ENCODE measurements around the gene MRPL51. TPM values are rescaled to one million over a fixed set of nuclear protein-coding genes. Genes with fewer than 3 reads are reported as not detected.

Gene MRPL51
- total and polyA plus RNA-seq, 2 experiments from 2014 or later, result 93.9 to 463 TPM

GRCh38 chr12:6472491-6472890, 20.6 kb downstream of the MRPL51 start:
- Histone ChIP-seq H3K27ac (ENCODE audit: low read depth) (no peak overlapping the region), H3K4me3 (no peak overlapping the region), H3K9me2 (ENCODE audit: insufficient read depth) (peaks cover 5% of the 10 kb centered on the region; the same call in 1 of the 2 replicates), H3K4me1 (ENCODE audit: insufficient read depth) (peaks cover 14% of the 10 kb centered on the region), H3K27me3 (ENCODE audit: insufficient read depth) (no peaks in the 10 kb centered on the region), H3K36me3 (ENCODE audit: insufficient read depth) (no peaks in the 10 kb centered on the region), H3K4me2 (no peak overlapping the region), H2AFZ (no peak overlapping the region), H3K79me2 (replicated peaks; ENCODE audit: insufficient read depth) (peaks cover 22% of the 10 kb centered on the region), H3F3A (replicated peaks; ENCODE audit: low read depth) (peaks cover 13% of the 10 kb centered on the region), H4K20me1 (replicated peaks; ENCODE audit: insufficient read depth) (peaks cover 8% of the 10 kb centered on the region)
- peaks cover 23% of the 10 kb centered on the region for H3K9me3 Mint-ChIP-seq
- H3K4me3 Mint-ChIP-seq, result no peak overlapping the region; the same call in 2 of the 3 replicates
- DNase-seq (ENCODE audit: low spot score), result no peak
- H3K27me3 Mint-ChIP-seq (ENCODE audit: insufficient read depth, low read depth, poor library complexity), result peaks cover 5% of the 10 kb centered on the region
- no peak for TF ChIP-seq REST (IDR thresholded peaks at IDR 0.05; ENCODE audit: unreplicated experiment)
- no peak for TF ChIP-seq JUNB (IDR thresholded peaks at IDR 0.05; ENCODE audit: unreplicated experiment)
- TF ChIP-seq ETS1 (IDR thresholded peaks at IDR 0.05), result no peak
- no peak overlapping the region for H3K27ac Mint-ChIP-seq
- H3K36me3 Mint-ChIP-seq (ENCODE audit: low read depth), result peaks cover 11% of the 10 kb centered on the region
- peaks cover 16% of the 10 kb centered on the region for H3K4me1 Mint-ChIP-seq
- ATAC-seq, result no peak

- Histone ChIP-seq H3K4me2 (no peak overlapping the region), H4K20me1 (replicated peaks; ENCODE audit: insufficient read depth) (peaks cover 8% of the 10 kb centered on the region), H3K27ac (ENCODE audit: low read depth) (no peak overlapping the region), H3K36me3 (ENCODE audit: insufficient read depth) (no peaks in the 10 kb centered on the region), H3K79me2 (replicated peaks; ENCODE audit: insufficient read depth) (peaks cover 22% of the 10 kb centered on the region), H3K9me2 (ENCODE audit: insufficient read depth) (peaks cover 4% of the 10 kb centered on the region; the same call in 1 of the 2 replicates), H2AFZ (no peak overlapping the region; the same call in 1 of the 2 replicates), H3K4me1 (ENCODE audit: insufficient read depth) (peaks cover 14% of the 10 kb centered on the region), H3F3A (replicated peaks; ENCODE audit: low read depth) (peaks cover 13% of the 10 kb centered on the region), H3K4me3 (no peak overlapping the region), H3K27me3 (ENCODE audit: insufficient read depth) (no peaks in the 10 kb centered on the region)
- H3K9me3 Mint-ChIP-seq, result peaks cover 22% of the 10 kb centered on the region
- H3K36me3 Mint-ChIP-seq (ENCODE audit: low read depth), result peaks cover 16% of the 10 kb centered on the region
- ATAC-seq (no peak), DNase-seq (ENCODE audit: low spot score) (no peak)
- peaks cover 16% of the 10 kb centered on the region for H3K4me1 Mint-ChIP-seq
- H3K4me3 Mint-ChIP-seq, result no peak overlapping the region; the same call in 2 of the 3 replicates
- H3K27ac Mint-ChIP-seq, result no peak overlapping the region
- H3K27me3 Mint-ChIP-seq (ENCODE audit: insufficient read depth, low read depth, poor library complexity), result peaks cover 5% of the 10 kb centered on the region
- TF ChIP-seq ZNF462 (CRISPR knock-in tag; IDR thresholded peaks at IDR 0.05) (no peak), NANOG (IDR thresholded peaks at IDR 0.05; ENCODE audit: borderline replicate concordance) (no peak), EZH2phosphoT487 (IDR thresholded peaks at IDR 0.05; ENCODE audit: unreplicated experiment) (no peak), ETS1 (IDR thresholded peaks at IDR 0.05) (no peak), ZNF114 (CRISPR knock-in tag; IDR thresholded peaks at IDR 0.05) (no peak), POLR2AphosphoS5 (IDR thresholded peaks at IDR 0.05; ENCODE audit: low read depth) (no peak)
These were observed 21.1 kb downstream of the MRPL51 start for GRCh38 chr12:6471989-6472360.
